Measurements from ENCODE around the gene CPXM2.

The CPXM2 gene

DNA sequence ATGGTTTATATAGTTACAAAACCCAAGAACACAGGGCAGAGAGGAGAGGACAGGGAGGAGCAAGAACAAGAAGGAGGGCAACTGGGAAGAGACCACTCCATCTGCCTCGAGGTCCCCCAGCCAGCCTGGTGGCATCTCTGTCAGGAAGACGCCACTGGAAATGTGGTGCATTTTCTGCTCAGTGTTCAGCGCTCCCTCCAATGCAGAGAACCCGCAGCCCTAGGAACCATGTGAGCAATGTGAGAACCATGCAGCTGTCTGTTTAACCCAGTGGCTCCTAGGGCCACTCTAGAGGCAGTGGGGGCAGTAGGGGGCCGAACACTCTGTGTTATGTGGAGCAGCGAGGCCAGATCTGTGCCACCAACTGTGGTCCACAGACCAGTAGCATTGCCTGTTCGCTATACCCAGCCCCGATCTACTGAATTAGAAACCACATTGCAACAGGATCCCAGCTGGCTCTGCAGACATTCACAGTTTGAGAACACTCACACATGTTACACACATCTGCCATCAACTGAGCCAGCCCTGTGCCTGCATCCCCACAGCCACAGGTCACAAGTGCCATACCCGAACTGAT lies 110.2 kb downstream of the CPXM2 start:
- TF ChIP-seq ZNF274 (IDR thresholded peaks at IDR 0.05; ENCODE audit: low read depth, low read length): no peak
- H3K4me3 ChIP-seq (ENCODE audit: low read length): no peak overlapping the region

DNA sequence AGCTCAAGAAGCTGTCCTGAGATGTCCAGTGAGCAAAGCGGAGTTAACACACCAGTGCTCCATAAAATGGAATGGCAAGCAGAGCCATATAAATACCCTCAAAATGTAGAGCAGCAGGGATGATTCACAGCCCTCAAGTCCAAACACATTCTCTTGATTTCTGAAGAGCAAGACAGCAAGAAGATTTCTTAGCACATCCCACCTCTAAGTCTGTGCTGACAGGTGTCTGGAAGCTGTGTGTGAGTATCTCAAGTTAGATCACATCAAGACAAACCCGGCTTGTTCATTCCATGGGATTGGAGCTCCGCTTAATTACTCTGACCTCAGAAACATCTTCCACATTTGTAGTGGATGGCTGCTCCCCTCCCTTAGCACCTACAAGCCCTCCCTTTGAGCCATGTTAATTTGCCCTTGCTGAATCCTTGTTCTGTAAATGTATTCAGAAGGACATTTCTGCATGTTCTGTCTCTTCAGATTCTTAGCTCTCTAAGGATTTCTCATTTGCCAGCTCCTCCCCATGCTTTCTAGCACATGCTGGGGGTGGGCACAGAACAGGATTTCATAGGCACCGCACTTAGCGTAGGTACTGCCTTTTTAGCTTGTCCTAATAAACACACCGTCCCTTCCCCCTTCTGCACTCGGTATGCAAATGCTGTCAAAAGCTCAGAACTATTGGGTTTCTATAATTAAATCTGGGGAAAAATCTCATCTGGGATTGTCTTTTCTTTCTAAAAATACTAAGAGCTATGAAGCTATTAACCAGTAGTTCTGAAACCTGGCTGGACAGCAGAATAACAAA lies 112.7 kb downstream of the CPXM2 start:
- H3K4me3 ChIP-seq (ENCODE audit: low read length): no peak overlapping the region
- no peak for TF ChIP-seq ZNF274 (IDR thresholded peaks at IDR 0.05; ENCODE audit: low read depth, low read length)

DNA sequence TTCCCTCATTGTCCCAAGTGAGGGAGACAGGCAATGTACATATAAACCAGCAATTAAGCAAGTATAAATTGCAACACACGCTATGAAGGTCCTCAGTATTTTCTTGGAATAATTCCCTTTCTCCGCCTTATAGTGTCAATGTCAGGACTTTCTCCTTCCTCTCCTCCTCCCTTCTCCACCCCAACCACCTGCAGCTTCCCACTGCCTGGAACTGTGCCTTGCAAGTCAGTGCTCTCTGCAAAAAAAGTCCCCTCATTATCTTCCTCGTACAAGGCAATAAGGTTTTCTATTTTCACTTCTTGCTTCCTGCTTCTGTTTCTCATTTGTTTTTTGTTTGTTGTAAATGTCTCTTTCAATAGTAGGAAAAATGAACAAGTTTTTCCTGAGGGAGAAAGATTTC lies 113.7 kb downstream of the CPXM2 start:
- no peak for TF ChIP-seq ZNF274 (IDR thresholded peaks at IDR 0.05; ENCODE audit: low read depth, low read length)
- no peak overlapping the region for H3K4me3 ChIP-seq (ENCODE audit: low read length)

DNA sequence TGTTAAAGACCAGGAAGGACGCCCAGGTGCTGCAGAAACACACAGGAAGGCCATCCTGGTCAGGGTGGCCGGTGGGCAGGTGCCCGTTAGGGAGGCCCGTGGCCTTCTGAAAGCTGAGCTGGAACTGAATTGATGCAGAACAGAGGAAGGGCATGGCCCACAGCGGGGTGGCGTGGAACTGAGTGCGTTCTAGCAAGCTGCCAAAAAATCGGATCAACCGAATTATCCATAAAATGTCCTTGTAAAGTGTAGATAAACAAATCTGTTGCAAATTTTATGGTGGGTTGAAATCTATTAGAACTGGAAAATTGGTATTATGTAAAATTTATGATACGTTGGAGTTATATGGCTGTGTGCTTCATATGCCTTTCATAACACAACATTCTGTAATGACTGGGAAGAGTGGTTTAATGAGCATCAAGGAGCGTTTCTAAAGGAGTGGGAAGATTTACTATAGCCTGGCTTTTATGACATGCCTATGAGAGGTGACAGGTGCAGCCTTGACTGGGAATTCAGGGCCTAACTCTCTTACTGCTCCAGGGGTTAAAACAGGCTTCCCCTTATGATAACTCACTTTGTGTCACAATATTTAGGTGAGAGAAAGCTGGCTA lies 117.4 kb downstream of the CPXM2 start:
- H3K4me3 ChIP-seq (ENCODE audit: low read length): no peak overlapping the region
- no peak for TF ChIP-seq ZNF274 (IDR thresholded peaks at IDR 0.05; ENCODE audit: low read depth, low read length)

DNA sequence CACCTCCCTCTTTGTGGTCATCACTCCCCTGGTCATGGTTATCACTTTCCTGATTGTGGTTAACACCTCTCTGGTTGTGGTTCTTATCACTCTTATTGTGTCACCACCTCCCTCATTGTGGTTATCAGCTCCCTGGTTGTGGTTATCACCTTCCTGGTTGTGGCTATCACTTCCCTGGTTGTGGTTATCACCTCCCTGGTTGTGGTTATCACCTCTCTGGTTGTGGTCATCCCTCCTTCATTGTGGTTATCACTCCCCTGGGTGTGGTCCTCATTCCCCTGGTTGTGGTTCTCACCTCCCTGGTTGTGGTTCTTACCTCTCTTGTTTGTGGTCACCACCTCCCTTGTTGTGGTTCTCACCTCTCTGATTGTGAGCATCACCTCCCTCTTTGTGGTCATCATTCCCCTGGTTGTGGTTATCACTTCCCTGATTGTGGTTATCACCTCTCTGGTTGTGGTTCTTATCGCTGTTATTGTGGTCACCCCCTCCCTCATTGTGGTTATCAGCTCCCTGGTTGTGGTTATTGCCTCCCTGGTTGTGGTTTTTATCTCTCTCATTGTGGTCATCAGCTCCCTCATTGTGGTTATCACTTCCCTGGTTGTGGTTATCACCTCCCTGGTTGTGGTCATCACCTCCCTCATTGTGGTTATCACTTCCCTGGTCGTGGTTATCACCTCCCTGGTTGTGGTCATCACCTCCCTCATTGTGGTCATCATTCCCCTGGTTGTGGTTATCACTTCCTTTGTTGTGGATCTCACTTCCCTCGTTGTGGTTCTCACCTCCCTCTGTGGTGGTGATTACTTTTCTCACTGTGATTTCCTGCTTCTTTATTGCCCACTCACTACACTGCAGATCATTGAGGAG lies 118.7 kb downstream of the CPXM2 start:
- no peak overlapping the region for H3K4me3 ChIP-seq (ENCODE audit: low read length)
- no peak for TF ChIP-seq ZNF274 (IDR thresholded peaks at IDR 0.05; ENCODE audit: low read depth, low read length)

DNA sequence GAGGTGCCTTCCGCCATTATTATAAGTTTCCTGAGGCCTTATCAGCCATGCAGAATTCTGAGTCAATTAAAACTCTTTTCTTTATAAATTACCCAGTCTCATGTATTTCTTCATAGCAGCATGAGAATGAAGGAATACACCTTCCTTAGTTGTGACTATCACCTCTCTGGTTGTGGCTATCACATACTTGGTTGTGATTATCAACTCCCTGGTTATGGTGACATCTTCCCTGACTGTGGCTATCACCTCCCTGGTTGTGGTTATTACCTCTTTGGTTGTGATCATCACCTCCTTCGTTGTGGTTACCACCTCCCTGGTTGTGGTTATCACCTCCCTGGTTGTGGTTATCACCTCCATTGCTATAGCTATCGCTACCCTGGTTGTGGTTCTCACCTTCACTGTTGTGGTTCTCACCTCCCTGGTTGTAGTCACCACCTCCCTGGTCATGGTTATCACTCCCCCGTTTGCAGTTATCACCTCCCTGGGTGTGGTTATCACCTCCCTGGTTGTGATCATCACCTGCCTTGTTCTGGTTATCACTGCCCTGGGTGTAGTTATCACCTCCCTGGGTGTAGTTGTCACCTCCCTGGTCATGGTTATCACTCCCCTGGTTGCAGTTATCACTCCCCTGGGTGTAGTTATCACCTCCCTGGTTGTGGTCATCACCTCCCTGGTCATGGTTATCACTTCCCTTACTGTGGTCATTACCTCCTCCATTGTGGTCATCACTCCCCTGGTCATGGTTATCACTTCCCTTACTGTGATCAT lies 119.5 kb downstream of the CPXM2 start:
- no peak for TF ChIP-seq ZNF274 (IDR thresholded peaks at IDR 0.05; ENCODE audit: low read depth, low read length)
- H3K4me3 ChIP-seq (ENCODE audit: low read length): no peak overlapping the region

DNA sequence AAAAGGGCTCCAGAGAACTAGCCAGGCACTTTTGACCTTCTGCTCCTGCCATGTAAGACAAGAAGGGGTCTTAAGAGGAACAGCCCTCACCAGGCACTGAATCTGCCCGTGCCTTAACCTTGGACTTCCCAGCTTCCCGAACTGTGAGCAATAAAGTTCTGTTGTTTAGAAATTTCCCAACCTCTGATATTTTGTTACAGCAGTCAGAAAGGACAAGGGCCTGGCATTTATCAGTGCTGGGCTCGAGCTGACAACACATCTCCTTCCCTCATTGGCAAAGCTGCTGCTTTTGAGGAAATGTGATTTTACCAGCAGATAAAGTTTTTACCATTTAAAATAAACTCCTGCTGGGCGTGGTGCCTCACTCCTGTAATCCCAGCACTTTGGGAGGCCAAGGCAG lies 122.0 kb downstream of the CPXM2 start:
- TF ChIP-seq ZNF274 (IDR thresholded peaks at IDR 0.05; ENCODE audit: low read depth, low read length): no peak
- H3K4me3 ChIP-seq (ENCODE audit: low read length): no peak overlapping the region

DNA sequence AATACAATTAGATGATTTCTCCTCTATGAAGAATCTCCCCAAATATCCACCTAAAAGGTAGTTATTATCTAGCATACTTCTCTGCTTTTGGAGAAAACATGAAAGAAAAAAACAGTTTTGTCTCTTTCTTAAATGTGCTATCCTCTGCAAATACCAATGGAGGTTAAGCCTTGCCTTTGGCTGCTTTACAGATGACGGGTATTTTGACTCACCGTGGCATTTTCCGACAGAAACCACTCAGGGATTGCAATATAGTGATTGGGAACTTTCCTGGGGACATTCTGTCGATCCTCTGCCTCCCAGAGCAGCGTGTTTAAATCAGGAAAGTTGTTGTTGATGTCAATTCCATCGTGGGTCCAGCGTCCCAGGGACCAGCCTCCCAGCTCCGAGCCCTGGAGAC lies 124.8 kb downstream of the CPXM2 start:
- no peak for TF ChIP-seq ZNF274 (IDR thresholded peaks at IDR 0.05; ENCODE audit: low read depth, low read length)
- H3K4me3 ChIP-seq (ENCODE audit: low read length): no peak overlapping the region

DNA sequence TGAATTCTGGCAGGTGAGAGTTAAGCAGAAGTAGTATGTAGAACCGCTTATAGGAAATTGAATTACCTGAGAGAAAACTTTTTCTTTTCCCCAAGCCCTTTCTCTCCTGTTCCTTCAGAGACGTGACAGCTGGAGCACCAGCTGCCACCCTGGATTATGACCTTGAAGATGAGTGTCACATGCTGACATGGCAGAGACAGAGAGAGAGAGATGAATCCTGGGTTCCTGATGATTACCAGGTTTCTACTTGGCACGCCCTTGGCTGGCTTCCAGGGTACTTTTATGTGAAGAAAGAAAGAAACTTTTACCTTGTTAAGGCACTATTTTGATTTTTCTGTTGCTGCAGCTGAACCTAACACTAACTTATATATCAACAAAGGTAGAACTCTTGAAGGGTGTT lies 125.6 kb downstream of the CPXM2 start:
- no peak overlapping the region for H3K4me3 ChIP-seq (ENCODE audit: low read length)

DNA sequence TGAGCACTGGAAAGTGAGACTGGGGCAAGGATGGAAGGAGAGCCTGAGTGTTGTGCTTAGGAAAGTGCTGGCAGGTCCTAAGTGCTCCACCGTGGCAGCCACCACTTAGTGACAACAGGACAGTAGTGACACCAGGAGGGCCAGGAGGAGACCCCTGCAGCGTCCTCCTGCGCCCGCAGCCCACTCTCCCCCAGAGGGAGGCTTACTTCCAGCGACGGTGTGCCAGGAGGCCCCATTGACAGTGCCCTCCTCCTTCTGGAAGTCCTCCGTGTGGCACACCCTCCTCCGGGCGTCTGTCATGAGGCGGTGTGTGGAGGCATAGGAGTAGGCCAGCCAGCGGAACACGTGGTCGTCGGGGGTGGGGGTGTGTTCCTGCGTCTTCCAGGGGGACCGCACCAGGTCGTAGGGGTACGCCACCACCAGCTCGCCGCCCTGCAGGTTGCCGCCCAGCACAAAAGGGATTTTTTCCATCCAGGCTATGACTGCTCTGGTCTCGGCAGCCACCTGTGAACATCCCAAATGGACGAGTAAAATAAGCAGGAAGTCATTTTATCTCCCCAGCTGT lies 129.9 kb downstream of the CPXM2 start:
- no peak for TF ChIP-seq ZNF274 (IDR thresholded peaks at IDR 0.05; ENCODE audit: low read depth, low read length)
- H3K4me3 ChIP-seq (ENCODE audit: low read length): no peak overlapping the region

More for the DNA sequence above, 125.6 kb downstream of the CPXM2 start:
- TF ChIP-seq ZNF274 (IDR thresholded peaks at IDR 0.05; ENCODE audit: low read depth, low read length): no peak

DNA sequence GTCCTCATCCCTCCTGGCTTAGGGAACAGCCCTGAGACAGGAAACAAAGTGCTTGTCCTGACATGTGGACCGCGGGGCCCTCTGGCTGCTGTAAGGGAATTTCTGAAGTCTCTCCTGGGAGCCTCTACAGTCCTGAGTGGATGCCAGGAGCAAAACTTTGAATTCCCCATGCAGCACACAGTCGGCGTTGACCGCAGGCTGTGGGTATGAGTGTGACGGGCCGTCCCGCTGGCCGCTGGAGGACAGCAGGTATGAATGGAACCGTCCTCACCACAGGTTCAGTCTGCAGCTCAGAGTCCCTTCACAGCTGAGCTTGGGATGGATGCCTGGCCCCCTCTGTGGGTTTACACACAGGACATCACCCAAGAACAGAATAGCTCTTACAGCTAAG lies 130.6 kb downstream of the CPXM2 start:
- H3K4me3 ChIP-seq (ENCODE audit: low read length): no peak overlapping the region
- TF ChIP-seq ZNF274 (IDR thresholded peaks at IDR 0.05; ENCODE audit: low read depth, low read length): no peak

DNA sequence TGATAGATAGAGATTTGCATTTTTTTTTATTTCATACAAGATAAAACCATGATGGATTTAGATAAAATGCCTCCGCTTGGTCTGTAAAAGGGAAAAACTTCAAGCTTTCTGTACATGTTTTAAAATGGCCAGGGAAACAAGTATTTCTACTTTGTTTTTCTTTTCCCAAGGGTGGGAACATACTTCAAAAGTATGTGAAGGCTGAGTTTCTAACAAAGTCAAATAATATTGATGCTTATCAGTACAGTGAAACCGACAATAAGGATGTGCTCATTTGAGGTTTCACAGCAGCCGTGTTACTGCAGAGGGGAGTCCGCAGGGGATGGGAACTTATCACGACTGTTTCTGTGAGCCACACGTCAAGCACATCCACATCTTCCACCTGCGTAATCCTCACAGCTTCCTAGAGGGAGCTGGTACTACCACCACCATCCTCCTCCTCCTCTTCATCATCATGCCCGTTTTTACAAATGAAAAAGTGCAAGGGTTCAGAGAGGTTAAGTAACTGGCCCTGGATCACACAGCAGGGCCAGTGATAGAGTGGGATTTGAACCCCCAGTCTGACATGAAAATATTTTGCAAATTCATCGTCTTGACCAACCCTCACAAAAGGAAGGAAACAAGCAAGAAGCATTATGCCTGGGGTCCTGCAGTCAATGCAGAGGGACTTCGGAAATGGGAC lies 131.1 kb downstream of the CPXM2 start:
- no peak for TF ChIP-seq ZNF274 (IDR thresholded peaks at IDR 0.05; ENCODE audit: low read depth, low read length)
- H3K4me3 ChIP-seq (ENCODE audit: low read length): no peak overlapping the region

DNA sequence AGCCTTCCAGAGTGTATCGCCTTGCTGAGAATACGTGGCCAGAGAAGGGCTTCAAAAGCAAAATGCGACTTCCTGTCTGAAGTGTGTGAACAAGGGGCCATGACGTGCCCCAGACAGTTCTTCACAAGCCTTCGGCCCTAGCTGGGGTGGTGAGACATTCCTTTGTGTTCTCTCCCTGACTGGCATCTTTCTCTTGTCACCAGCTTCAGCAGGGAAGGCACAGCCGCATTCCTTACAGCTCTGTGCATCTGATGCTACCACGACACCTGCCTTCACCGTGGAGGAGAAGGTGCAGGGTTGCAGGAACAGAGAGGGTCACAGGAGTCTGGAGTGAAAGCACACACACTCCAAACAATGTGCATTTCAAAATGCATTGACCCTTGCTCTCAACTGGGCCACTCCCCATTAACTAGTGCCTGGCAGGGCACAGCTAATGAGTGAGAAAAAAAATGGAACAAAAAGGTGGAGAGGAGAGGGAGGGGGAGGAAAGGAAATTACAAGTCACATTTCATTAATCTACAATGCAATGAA lies 132.0 kb downstream of the CPXM2 start:
- no peak overlapping the region for H3K4me3 ChIP-seq (ENCODE audit: low read length)
- TF ChIP-seq ZNF274 (IDR thresholded peaks at IDR 0.05; ENCODE audit: low read depth, low read length): no peak
